Urothelium cell line (cell line): Measurements from ENCODE around the gene DNAJC7.
"Not testable (repeated sequence)": the region's sequence is repeated elsewhere in the genome, so short reads cannot be mapped to it uniquely, and the experiment has no call there.

Experiments
- DNase-seq: peaks from one replicate; pipeline ENCODE4 v3.0.0; 2011; ENCODE audit warnings: low spot score, mixed read lengths
- FAIRE-seq: peaks from 2 replicates; lab custom pipeline; 2011; peaks lifted over from hg19 to GRCh38; lab: Jason Lieb, UNC

Gene DNAJC7

DNA sequence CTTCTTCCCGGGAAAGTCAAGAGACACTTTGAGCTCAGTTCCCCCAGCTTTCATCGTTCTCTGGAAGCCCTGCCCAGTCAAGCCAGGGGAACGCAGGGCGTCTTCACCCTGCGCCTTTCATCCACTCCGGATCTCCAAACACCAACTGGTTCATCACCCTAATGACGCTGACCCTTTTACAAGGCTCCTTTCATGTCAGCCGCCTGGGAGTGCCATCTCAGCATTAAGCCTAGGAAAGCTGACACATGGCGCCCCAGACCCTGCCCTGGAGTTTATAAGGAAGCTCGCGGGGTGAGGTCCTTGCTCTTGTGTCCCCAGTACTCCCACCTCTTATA is 594 bp upstream of the DNAJC7 start:
- DNase-seq (no peak), FAIRE-seq (no peak)

DNA sequence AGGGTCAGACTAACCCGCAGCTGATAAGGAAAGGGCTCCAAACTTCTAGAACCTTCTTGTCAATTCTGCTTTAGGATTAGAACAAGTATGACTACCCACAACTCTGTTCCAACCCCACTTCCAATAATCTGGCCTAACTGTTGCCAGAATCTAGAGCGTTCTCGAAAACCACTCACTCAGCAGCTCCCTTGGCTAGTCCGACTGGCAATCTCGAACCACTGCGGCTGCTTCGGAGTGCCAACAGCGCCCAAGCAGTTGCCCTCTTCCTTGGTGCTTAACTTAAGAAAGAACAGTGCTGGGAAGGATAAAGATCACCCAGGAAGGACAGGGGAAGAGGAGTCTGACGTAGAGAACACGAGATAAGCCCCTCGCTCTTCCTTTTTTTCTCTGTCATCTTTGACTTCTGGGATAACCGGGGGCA is 818 bp downstream of the DNAJC7 start:
- FAIRE-seq (no peak), DNase-seq (no peak)

DNA sequence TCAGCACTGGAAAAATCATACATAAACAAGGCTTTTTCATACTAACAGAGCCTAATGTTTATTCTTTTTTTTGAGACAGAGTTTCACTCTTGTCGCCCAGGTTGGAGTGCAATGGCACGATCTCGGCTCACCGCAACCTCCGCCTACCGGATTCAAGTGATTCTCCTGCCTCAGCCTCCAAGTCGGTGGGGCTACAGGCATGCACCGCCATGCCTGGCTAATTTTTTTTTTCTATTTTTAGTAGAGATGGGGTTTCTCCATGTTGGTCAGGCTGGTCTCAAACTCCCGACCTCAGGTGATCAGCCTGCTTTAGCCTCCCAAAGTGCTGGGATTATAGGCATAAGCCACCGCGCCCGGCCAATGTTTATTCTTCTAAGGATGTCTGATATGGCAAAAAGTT is 3.5 kb downstream of the DNAJC7 start:
- FAIRE-seq, result not testable (repeated sequence)

DNA sequence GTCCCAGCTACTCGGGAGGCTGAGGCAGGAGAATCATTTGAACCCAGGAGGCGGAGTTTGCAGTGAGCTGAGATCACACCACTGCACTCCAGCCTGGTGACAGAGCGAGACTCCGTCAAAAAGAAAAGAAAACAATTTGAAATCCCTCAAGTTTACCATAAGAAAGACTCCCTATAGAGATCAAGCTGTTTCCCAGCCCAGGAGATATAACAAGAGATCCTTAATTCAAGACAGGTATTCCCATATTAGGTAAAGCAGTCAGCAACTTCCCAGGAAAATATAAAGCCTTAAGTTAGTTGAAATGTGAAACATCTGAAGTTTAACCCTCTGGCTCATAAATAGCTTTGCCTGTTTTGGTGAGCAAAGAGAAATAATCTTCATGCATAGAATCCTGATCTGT is 4.9 kb downstream of the DNAJC7 start:
- FAIRE-seq, DNase-seq: not testable (repeated sequence)

More for the DNA sequence above, 3.5 kb downstream of the DNAJC7 start:
- not testable (repeated sequence) for DNase-seq

DNA sequence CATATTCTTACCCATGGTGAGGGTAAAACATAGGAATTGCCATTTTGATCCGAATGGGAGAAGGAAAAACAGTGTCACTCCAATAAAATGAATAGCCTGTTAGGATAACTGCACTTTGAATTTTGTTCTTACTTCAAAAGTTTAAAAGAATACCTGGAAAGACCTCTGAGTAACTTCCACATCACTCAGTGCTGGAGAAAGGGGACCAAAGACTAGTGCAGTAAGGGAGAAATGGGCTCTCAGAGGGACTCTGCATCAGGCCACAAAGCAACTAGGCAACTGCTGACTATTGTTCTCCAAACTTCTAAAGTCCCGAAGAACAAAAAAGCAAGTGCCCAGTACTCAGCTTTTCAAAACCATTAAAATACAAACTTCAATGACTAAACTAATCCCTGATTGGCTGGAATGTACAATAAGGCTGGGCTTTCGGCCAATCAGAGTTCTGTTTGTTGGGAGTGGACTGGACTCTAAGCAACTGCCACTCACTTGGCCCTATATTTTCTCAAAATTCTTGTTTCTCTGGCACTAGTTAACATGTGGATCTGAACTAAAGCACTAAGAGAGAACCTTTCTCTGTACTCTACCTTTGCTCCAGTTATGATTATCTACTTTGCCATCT is 6.2 kb downstream of the DNAJC7 start:
- DNase-seq (peak; percentile 40), FAIRE-seq (no peak)

DNA sequence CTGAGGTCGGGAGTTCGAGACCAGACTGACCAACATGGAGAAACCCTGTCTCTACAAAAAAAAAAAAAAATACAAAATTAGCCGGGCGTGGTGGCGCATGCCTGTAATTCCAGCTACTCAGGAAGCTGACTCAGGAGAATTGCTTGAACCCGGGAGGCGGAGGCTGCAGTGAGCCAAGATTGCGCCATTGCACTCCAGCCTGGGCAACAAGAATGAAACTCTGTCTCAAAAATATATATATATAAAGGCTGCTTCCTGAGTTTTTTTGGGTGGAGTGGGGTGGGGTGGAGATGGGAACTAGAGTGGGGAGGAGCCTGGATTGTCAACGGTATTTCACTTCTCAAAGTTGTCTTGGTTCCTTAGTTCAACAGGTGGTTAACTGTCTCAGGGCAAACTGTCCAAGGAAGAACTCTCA is 7.0 kb downstream of the DNAJC7 start:
- DNase-seq, FAIRE-seq: not testable (repeated sequence)

DNA sequence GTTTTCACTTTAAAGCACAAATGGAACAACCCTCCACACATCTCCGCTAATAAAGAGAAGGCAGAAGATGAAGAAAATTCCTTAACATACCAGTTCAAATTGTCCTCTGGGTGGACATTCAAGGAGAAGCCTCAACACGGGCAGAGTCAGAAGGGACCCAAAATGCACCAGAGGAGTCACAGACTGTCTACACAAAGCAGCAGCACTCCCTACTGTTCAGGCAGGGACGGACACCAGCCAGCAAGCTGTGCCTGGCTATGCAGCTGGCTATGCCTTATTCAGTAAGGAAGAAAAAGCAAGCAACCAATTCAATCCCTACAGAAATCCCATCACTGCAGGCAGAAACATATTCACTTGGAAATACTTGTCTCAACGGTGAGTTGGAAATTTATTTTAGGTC is 8.1 kb downstream of the DNAJC7 start:
- FAIRE-seq, result no peak
- DNase-seq, result no peak

DNA sequence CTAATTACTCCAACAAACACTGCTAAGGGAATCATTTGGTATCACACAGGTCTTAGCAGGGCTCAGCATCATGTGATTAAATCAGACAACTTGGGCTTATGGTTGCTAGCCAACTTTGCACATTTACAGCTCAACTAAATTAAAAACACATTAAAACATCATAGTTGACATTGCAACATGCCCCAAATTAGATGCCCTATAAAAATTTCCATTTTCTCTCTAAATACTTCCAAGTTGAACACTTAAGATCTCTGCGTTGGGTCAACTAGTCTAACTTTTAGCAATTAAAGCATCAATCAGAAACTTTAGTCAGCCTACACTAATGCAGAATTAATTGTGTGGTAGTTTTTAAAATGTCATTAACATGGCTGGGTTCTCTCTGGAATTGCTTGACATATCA is 12.1 kb downstream of the DNAJC7 start:
- no peak for FAIRE-seq

DNA sequence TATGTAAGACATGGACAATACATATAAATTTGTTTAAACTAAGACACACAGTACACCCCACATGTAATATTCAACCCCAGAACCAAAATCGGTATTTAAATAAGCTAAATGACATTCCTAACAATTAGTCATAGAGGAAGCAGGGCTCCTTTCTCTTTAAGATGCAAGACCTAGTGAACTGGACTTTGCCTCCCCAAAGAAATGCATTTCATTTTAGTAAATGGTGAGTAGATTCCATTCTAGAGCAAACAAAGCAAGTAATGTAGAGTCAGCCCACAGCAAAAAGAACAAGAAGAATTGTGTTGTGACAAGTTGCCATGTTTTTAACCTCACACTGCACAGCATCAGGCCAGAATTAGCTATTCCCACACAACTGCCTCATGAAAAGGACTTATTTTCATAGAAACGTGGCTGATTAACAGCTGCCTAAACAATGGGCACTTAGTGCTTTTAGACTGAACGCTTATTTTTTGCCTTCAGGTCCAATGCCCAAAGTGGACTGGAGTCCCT is 14.4 kb downstream of the DNAJC7 start:
- no peak for DNase-seq
- no peak for FAIRE-seq

More for the DNA sequence above, 12.1 kb downstream of the DNAJC7 start:
- DNase-seq, result no peak

DNA sequence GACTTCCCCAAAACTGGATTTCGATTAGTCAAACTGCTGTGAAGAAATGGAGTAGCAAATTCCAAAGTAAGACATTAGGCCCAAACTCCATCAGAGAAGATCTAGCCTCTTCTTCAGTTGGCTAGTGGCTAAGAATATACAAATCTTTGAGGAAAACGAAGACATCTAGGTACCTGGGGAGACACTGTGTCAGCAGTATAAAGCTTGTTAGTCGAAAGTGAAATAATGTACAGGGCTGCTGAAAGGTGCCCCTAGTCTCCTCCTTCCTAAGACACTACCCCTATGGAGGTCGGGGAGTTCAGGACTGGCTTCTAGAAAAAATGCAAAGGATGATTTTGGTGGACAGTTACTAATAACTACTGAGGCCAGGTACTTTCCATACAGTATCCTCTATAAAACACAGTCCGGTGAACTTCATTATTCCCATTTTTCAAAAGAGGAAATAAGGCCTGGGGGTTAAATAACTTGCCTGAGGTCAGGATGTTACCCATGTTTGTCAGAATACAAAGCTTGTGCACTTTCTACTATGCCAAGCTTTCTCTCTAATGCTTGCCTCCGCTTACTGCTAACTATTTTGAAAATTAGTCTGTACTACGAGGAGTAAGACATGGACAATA is 15.0 kb downstream of the DNAJC7 start:
- DNase-seq (no peak), FAIRE-seq (no peak)

DNA sequence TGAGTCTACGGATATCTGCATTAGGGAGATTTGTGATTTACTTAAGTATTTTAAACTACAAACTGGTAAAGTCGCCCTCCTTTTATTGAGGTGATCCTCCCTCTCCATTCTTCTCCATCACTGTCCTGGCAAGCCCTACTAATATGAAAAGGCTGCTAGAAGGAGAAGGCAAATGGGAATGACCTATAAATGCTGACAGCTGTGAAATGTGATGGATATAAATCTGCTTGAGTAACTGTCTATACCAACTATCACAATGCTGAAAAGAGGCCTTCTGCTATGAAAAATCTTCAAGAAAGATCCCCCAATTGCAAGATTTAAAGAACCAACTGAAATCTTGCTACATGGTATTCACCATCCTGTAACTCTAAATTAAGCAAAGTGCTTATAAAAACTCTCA is 15.5 kb downstream of the DNAJC7 start:
- no peak for FAIRE-seq
- no peak for DNase-seq

DNA sequence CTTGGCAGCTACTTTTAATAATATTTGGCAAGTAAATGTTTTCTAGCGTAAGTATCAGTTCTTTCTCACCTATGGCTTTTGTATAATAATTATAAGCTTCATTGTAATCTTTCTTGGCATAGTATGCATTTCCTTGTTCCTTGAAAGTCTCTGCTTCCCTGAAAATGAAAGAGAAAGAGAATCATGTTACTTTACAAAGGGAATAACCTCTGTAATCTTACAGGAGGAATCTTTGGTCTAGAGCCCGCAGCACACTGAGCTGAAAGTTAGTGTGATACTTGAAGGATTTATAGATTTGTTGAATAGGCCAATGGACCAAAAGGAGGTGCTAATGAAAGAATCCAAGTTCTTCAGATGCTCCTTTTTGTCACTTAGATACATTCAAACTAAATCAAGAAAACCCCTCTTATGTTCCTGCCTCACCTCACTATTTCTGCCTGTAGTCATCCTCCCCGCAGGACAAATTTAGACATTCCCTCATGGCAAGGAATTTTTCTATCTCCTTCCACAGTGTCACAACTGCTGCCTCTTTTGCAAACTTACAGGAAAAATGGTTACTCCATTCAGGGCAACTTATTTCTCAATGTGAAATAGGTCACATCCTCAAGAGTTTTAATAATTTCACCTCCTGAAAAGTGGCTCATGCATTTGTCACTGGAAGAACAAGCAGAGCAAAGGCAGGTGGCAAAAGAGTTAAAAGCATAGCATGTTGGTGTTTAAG is 16.7 kb downstream of the DNAJC7 start:
- DNase-seq (no peak), FAIRE-seq (no peak)

DNA sequence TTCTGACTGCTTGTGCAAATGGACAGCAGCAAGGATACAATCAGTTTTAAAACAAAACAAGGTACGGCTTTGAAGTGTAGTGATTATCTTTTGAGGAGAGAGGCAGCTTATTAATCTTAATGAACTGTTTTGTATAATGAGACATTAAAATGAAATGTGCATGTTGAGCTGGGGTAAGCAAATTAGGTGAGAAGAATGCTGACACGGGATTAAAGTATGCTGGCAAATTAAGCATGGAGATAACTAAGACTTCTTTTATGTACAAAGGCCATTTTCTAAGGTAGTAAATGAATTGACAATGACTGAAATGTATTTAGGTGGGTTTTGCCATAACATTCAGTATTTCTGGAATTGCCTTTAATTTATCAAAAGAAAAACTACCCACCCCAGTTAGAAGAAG is 18.7 kb downstream of the DNAJC7 start:
- no peak for DNase-seq
- no peak for FAIRE-seq

DNA sequence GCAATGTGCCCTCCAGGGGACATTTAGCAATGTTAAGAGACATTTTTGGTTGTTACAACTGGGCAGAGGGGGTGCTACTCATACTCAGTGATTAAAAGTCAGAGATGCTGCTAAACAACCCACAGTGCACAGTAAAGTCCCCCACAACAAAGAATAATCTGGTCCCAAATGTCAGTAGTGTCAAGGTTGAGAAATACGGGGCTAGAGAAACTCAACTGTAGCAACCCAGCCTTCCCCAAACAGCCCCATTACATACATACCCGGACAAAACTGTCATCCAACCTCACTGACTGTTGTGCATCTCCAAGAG is 20.4 kb downstream of the DNAJC7 start:
- DNase-seq (no peak), FAIRE-seq (no peak)

DNA sequence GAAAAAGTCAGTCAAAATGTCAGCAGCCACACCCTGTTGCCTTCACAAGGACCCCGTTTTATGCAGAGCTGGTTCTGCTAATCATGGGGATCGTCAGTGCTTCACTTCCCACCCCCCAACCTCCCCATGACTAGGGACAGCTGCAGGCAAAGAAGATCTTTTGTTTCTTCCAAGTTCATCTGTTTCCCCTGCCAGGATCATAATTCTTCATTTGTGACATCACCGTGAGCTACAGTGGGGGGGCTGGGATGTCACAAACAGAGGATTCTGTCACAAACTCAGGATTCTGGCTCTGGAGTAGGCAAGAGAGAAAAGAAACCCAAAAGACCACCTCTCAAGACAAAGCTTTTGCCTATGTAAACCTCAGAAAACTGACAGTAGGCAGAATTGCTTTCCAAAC is 24.7 kb downstream of the DNAJC7 start:
- DNase-seq (no peak), FAIRE-seq (no peak)

DNA sequence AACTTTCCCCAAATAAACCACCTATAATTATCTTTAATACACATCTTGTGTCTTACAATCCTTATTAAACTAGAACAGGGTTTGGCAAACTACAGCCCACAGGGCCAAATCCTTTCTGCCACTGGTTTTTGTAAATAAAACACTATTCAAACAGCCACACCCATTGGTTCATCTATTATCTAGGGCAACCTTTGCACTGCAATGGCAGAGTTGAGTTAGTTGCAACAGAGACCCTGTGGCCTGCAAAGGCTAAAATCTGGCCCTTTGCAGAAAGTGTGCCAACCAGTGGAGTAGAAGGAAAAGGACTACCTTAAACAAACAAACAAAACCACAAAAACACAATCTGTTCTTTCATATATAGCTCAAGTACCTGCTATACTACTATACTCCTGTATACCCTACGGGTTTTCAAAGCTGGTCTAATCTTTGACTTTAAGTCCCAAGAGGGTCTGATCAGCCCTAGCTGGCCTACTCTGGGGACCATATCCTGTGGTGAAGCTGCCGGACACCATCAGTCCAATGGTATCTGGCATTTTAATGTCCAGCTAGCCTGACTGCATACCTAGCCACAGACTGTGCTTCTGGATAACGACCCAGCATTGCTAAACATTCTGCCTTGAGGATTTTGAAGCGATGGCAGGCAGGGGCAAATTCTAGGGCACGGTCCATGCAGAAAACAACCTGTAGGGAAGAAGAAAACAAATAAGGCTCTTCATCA is 27.4 kb downstream of the DNAJC7 start:
- no peak for FAIRE-seq
- DNase-seq, result no peak

DNA sequence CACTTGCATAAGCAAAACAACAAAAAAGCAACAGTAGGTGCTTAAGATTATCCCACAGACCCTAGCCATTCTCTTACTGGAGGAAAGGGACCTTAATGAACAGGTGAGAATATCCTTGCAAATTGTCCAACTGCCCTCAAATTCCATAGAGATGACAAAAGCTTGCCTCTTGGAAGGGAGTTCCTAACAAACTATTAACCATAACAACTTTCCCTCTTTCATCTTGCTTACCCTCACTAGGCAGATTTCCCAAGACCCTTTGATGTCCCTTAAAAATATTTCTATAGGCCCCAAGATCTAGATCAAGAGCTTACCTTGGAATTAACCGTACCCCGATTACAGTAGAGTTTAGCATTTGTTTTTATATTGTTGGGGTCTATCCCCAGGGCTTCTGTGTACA is 28.8 kb downstream of the DNAJC7 start:
- FAIRE-seq, result no peak
- no peak for DNase-seq

DNA sequence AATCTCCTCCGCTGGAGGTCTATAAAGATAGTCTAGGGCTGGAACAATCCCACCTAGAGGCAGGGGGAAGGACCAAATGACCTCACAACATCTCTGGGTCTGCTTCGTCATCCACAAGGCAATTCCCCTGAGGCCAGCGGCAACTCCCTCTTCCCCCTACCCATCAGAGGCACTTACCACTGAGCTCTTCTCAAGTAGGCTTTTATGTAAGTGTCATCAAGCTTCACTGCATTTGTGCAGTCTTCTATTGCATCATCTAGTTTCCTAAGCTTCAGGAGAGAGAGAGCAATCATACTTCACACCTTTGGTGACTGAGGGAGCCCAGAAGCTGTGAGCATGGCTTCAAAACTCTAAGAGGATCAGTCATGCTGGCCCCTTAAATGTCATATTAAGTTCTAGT is 29.6 kb downstream of the DNAJC7 start:
- DNase-seq (no peak), FAIRE-seq (no peak)

DNA sequence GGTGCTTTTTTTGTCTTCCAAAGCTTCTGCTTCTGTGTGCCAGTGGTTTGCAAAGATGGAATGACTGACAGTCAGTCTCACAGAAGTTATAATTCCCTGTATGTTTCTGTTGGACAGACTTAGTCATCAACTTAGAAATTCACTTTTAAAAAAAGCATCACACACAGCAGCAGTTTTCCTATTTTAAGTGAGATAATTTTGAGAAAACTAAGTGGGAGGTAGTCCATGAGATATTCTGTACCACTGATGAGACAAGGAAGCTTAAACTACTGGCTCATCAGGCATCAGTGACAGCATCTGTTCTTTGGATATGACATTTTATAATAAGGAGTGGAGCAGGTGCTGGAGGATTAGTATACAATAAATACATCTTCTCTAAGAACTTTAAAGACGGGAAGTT is 30.6 kb downstream of the DNAJC7 start:
- DNase-seq (no peak), FAIRE-seq (no peak)

DNA sequence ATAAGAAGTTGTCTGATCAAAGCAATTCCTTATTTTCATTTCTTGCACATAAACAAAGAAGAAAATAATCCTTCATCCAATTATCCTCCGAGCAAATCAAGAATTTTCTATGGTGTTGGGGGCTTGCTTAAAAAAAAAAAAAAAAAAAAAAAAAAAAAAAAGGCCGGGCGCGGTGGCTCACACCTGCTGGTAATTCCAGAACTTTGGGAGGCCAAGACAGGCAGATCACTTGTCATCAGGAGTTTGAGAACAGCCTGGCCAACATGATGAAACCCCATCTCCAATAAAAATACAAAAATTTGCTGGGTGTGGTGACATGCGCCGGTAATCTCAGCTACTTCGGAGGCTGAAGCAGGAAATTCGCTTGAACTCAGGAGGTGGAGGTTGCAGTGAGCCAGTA is 31.3 kb downstream of the DNAJC7 start:
- FAIRE-seq (no peak), DNase-seq (no peak)

DNA sequence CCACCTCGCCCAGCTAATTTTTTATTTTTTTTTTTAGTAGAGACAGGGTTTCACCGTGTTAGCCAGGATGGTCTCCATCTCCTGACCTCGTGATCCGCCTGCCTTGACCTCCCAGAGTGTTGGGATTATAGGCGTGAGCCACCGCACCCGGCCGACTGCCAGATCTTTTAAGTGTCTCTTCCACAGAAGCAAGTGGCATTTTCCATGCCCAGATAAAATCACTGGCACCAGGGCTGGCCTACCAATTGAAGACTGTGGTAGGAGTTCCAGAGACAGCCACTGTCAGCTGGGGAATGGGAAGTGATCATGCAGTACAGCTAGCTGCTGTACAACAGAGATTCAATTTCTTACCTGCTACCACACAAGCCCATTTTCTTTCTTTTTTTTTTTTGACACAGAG is 32.8 kb downstream of the DNAJC7 start:
- FAIRE-seq (no peak), DNase-seq (no peak)
